Aorta (tissue), 5 donors: Measurements from ENCODE around the gene SHISAL1. TPM values are rescaled to one million over a fixed set of nuclear protein-coding genes. Genes with fewer than 3 reads are reported as not detected.
A peak's percentile ranks its signal among the peaks of the same experiment; 100 is the strongest.

ENCODE experiments used
- ATAC-seq: fragments of 200-7000 bp; cut with Tn5 transposase; one replicate; pipeline ENCODE4 v1.9.1; 2022; ENCODE audit warnings: moderate library complexity; ENCODE audit not compliant: low FRiP score
- DNase-seq, 2 donors: peaks; one replicate each; pipeline ENCODE4 v3.0.0-alpha.2; 2020
- H3K27ac ChIP-seq, 2 donors: one replicate each; pipeline ENCODE4 v1.5.1; 2013; ENCODE audit warnings: low read length in 2 of 2, mild to moderate bottlenecking in 2 of 2, moderate library complexity in 2 of 2, control low read depth in 1 of 2, inconsistent platforms in 1 of 2, low read depth in 1 of 2
- H3K27me3 ChIP-seq, 2 donors: one replicate each; pipeline ENCODE4 v1.6.1; 2013; ENCODE audit warnings: control low read depth in 1 of 2, low read length in 1 of 2, mild to moderate bottlenecking in 1 of 2, moderate library complexity in 1 of 2; ENCODE audit not compliant: insufficient read depth in 2 of 2, control insufficient read depth in 1 of 2
- H3K36me3 ChIP-seq, 2 donors: one replicate each; pipeline ENCODE4 v1.6.1; 2013; ENCODE audit warnings: control low read depth in 1 of 2, low read length in 1 of 2, mild to moderate bottlenecking in 1 of 2; ENCODE audit not compliant: insufficient read depth in 2 of 2, control insufficient read depth in 1 of 2
- H3K4me1 ChIP-seq, 2 donors: one replicate each; pipeline ENCODE4 v1.6.1; 2013; ENCODE audit warnings: low read length in 2 of 2, control low read depth in 1 of 2, mild to moderate bottlenecking in 1 of 2, moderate library complexity in 1 of 2; ENCODE audit not compliant: insufficient read depth in 2 of 2, control insufficient read depth in 1 of 2
- H3K4me3 ChIP-seq, 2 donors: one replicate each; pipeline ENCODE4 v1.5.1; 2013; ENCODE audit warnings: low read length in 2 of 2, control low read depth in 1 of 2, mild to moderate bottlenecking in 1 of 2
- H3K9me3 ChIP-seq: one replicate; pipeline ENCODE4 v1.6.1; 2013; ENCODE audit warnings: mild to moderate bottlenecking, low read length; ENCODE audit not compliant: control insufficient read depth
- WGBS, 2 donors: extraction: QIAGEN DNeasy Blood & Tissue Kit; methylation state at CpG; one replicate each; pipeline ENCODE4 v1.1.7; 2013; 5-methylcytosine and 5-hydroxymethylcytosine counted together
- intact Hi-C, 2 donors: fragments of 100-400 bp; cut with DNase I; formaldehyde crosslinking; loops; one replicate each; pipeline versions ENCODE4 v1.14.2 to v1.15.0; 2022
- polyA plus RNA-seq, 2 donors: library from polyadenylated mRNA; stranded (reverse); fragments of 200-250 nt; gene quantifications; one replicate each; pipeline ENCODE4 v1.2.3, GENCODE V29; 2013
- total RNA-seq, 2 donors: library from RNA; stranded (reverse); fragmentation: NEBNext Ultra II Directional; extraction: Animal tissue kit (Norgen Biotek cat#: 25700); gene quantifications; one replicate each; pipeline ENCODE4 v1.2.1, GENCODE V29; 2021
- donor health status: healthy with polysubstance abuse.
- donor health status: Bipolar disorder and iron deficiency.
- donor health status: DM: no; HTN: no; CAD: no.
- donor health status: DM: no; HTN: no; CAD: no.
- donor health status: DM: yes; HTN: yes; CAD: no.

Gene SHISAL1
- total and polyA plus RNA-seq, 4 donors: 0.25 to 3.5 (median 1.7) TPM

GRCh38 chr22:44338906-44339305, 26.2 kb upstream of the SHISAL1 start:
- no peak overlapping the region for H3K27ac ChIP-seq
- DNase-seq (no peak), ATAC-seq (no peak)
- H3K27me3 ChIP-seq: no peaks in the 10 kb centered on the region
- H3K4me1 ChIP-seq: no peaks in the 10 kb centered on the region
- 92 to 100% methylated on average over 2 of the region's 2 CpGs for WGBS, 2 donors
- intact Hi-C loops: no loop called here
- no peaks in the 10 kb centered on the region for H3K36me3 ChIP-seq
- H3K9me3 ChIP-seq: no peaks in the 10 kb centered on the region
- no peak overlapping the region for H3K4me3 ChIP-seq

DNA sequence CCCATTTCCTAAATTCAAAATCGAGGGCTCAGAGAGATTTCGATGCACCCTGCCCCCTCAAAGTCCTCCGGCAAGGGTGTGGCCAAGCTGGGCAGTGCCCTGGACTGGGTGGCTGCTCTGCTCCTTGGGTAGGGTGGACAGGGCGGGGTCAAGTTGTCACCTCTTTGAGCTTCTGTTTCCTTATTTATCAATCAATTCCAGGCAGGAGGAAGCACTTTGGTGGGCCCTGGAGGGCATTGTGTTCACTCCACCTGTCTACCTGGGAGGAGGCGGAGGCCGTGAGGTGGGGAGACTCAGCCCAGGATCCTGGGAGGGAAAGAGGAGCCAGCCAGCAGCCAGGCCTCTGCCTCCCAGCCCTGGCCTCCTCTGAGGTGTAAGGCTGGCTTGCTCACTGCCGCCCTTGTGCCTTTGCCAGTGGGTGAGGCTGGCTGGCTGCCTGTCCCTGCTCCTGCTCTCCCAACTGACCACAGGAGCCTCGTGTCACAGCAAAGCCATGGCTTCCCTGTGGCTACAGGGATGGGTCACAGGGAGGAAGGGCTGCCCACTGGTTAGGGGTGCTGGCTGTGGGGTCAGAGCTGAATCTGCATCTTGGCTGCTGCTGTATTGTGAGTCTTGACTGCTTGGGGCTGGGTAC, 25.5 kb upstream of the SHISAL1 start:
- intact Hi-C loops: no loop called here
- H3K27me3 ChIP-seq: no peaks in the 10 kb centered on the region
- no peak overlapping the region for H3K27ac ChIP-seq
- 54 to 65% methylated on average over 8 of the region's 8 CpGs for WGBS, 2 donors
- no peaks in the 10 kb centered on the region for H3K36me3 ChIP-seq
- no peak overlapping the region for H3K4me3 ChIP-seq
- DNase-seq (peak in 1 of 2 donors; percentile 63), ATAC-seq (no peak)
- no peaks in the 10 kb centered on the region for H3K9me3 ChIP-seq
- no peaks in the 10 kb centered on the region for H3K4me1 ChIP-seq

DNA sequence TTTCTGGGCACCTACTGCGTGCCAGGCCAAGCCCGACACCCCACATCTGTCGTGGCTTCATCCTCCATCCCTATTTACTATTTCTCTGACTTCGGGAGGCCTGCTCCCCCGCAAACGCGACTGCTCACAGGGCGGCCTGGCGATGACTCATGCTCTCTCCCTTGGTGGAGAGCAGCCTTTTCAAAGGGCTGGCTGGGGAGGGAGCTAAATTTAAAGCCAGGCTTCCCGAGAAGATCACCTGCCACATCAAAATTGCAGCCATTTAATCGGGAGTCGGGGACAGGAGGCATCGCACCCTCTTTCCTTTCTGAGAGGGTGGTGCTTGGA, 24.9 kb upstream of the SHISAL1 start:
- no peak for ATAC-seq
- DNase-seq: peak; percentile 72 to 84
- Histone ChIP-seq H3K27me3 (no peaks in the 10 kb centered on the region), H3K27ac (no peak overlapping the region), H3K4me3 (no peak overlapping the region), H3K36me3 (no peaks in the 10 kb centered on the region), H3K4me1 (no peaks in the 10 kb centered on the region), H3K9me3 (no peaks in the 10 kb centered on the region)
- intact Hi-C loops: no loop called here
- WGBS, 2 donors: 19% methylated on average over 13 of the region's 13 CpGs

DNA sequence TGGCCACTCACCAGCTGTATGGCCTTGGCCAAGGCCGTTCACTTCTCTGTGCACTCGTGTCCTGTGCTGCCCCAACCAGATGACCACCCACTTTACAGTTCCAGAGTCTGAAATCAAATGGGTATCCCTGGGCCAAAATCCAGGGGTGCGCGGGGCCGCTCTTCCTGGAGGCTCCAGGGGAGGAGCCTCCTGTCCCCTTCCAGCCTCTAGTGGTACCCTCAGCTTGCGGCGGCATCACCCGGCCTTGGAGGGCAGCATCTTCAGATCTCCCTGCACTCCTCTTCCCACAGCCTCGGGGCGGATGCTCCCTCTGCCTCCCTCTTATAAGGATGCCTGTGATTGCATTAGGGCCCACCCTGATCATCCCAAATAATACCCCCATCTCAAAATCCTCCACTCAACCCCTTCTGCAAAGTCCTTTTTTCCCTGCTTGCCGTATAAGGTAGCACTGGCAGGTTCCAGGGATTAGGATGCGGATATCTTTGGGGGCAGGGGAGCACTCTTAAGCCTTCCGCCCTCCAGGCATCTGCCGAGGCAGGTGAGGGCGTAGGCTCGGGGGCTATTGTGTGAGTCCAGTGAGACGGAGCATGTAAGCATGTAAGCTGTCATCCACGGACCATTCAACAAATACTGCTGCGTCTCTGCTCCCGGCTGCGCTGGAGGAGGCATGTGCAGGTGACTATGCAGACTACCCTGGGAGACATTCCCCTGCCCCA, 24.4 kb upstream of the SHISAL1 start:
- DNase-seq: no peak
- 72 to 81% methylated on average over 21 of the region's 21 CpGs for WGBS, 2 donors
- no peak for ATAC-seq
- no peak overlapping the region for H3K4me3 ChIP-seq
- H3K27me3 ChIP-seq: no peaks in the 10 kb centered on the region
- intact Hi-C loops: no loop called here
- no peaks in the 10 kb centered on the region for H3K36me3 ChIP-seq
- H3K27ac ChIP-seq: no peak overlapping the region
- H3K4me1 ChIP-seq: no peaks in the 10 kb centered on the region
- no peaks in the 10 kb centered on the region for H3K9me3 ChIP-seq

DNA sequence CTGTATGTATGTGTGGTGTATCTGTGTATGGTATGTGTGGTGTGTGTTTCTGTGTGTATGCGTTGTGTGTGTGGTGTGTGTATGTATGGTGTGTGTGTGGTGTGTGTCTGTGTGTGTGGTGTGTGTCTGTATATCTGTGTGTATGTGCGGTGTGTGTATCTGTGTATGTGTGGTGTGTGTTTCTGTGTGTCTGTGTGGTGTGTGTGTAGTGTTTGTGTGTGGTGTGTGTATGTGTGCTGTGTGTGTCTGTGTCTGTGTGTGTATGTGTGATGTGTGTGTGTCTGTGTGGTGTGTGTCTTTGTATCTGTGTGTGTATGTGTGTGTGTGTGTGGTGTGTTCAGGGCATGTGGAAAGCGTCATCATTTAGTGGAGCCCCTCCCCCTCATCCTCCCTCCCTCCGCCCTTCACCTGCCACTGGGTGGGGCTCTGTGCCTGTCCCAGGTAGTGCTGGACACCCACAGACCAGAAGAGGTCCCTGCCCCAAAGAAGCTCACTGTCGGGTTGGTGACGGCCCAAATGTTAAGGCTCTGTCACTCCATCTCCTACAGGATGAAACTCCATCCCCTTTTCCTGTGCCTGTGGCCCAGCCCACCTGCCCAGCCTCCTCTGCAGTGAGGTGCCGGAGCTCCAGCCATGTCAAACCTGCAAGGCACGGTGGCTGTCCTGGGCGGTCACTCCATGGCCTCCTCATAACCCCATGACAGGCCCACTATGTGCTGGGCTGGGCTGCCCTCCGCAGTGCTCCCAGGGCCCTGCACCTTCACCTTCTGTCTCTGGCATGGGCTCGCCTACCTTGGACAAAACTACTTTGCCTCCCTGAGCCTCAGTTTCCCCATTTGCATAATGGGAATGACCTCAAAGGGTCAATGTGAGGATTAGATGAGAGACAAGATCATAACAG, 23.4 kb upstream of the SHISAL1 start:
- H3K27ac ChIP-seq: no peak overlapping the region
- ATAC-seq: no peak
- 76 to 89% methylated on average over 11 of the region's 11 CpGs for WGBS, 2 donors

DNA sequence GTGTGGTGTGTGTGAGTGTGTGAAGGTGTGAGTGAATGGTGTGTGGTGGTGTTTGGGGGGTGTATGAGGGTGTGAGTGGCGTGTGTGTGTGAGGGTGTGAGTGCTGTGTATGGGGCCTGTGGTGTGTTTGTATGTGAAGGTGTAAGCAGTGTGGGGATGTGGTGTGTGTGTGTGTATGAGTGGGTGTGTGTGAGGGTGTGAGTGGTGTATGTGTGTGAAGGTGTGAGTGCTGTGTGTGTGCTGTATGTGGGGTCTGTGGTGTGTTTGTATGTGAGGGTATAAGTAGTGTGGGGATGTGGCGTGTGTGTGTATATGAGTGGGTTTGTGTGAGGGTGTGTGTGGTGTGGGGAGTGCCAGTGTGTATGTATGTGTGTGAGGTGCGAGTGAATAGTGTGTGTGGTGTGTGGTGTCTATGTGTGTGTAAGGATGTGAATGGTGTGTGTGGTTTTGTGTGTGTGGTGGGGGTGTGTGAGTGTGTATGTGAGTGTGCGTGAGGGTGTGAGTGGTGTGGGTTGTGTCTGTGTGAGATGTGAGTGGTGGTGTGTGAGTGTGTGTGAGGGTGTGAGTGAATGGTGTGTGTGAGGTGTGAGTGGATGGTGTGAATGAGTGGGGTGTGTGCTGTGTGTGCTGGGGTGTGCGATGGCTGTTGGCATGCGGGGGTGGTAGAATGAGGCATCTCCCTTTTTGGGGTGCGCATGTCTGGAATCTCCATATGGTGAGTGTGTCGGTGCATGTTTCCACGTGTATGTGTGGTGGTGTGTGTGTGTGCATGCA, 22.5 kb upstream of the SHISAL1 start:
- no peaks in the 10 kb centered on the region for H3K36me3 ChIP-seq
- intact Hi-C loops: no loop called here

More for the DNA sequence above, 23.4 kb upstream of the SHISAL1 start:
- H3K4me1 ChIP-seq: no peaks in the 10 kb centered on the region
- DNase-seq: no peak
- H3K9me3 ChIP-seq: no peaks in the 10 kb centered on the region
- no peaks in the 10 kb centered on the region for H3K27me3 ChIP-seq
- H3K4me3 ChIP-seq: no peak overlapping the region
- no peaks in the 10 kb centered on the region for H3K36me3 ChIP-seq
- intact Hi-C loops: no loop called here

DNA sequence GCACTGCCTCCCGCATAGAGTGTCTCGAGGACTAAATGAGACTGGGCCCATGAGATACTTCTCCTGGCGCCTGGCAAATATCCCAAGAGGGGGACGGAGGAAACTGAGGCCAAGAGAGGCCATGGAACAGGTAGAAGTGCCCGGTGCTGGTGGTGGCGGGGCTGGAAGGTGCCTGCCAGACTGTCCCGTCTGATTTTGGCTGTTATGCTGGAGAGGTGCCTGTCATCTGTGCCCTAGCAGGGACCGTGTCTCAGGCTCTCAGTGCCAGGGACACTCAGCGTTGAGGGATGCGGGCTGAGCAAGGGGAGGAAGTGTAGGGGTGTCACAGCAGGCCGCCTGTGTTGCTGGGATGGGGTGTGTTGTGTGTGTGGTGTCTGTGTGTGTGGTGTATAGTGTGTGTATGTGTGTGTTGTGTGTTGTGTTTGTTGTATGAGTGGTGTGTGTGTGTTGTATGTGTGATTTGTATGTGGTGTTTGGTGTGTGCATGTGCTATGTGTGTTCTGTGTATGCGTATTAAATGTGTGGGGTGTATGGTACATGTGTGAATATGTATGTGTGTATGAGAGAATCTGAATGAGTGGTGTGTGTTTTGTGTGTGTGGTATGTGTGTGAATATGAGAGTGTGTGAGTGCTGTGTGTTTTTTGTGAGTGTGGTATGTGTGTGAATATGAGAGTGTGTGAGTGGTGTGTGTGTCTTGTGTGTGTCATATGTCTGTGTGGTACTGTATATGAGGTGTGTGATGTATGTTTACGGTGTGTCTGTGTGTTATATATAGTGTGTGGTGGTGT, 21.3 kb upstream of the SHISAL1 start:
- H3K4me3 ChIP-seq: no peak overlapping the region
- intact Hi-C loops: no loop called here
- ATAC-seq: no peak
- no peaks in the 10 kb centered on the region for H3K9me3 ChIP-seq
- no peaks in the 10 kb centered on the region for H3K4me1 ChIP-seq
- H3K27ac ChIP-seq: no peak overlapping the region
- no peaks in the 10 kb centered on the region for H3K27me3 ChIP-seq
- DNase-seq: no peak
- WGBS, 2 donors: 77 to 82% methylated on average over 13 of the region's 13 CpGs
- no peaks in the 10 kb centered on the region for H3K36me3 ChIP-seq

More for the DNA sequence above, 22.5 kb upstream of the SHISAL1 start:
- Histone ChIP-seq H3K27me3 (no peaks in the 10 kb centered on the region), H3K9me3 (no peaks in the 10 kb centered on the region), H3K27ac (no peak overlapping the region), H3K4me3 (no peak overlapping the region), H3K4me1 (no peaks in the 10 kb centered on the region)
- ATAC-seq (no peak), DNase-seq (no peak)
- 95 to 96% methylated on average over 9 of the region's 9 CpGs for WGBS, 2 donors

DNA sequence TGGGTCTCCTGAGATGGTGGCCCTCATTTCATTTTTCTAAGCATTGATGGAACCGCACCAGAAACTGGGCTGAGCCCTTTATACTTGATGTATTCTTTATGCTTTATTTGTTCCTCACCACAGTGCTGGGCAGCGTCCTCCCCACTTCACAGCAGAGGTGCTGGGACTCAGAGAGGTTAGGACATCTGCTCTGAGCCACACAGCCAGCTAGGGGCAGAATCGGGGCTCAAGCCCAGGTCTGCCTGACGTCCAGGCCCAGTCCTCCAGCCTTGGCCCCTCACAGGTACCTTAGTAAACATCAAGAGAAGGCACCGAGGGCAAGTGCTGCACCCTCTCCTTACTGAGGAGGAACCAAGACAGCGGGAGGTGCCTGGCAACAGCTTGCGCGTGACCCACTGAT, 20.2 kb upstream of the SHISAL1 start:
- no peaks in the 10 kb centered on the region for H3K4me1 ChIP-seq
- no peak overlapping the region for H3K4me3 ChIP-seq
- no peaks in the 10 kb centered on the region for H3K27me3 ChIP-seq
- intact Hi-C loops: no loop called here
- H3K9me3 ChIP-seq: no peaks in the 10 kb centered on the region
- no peak for ATAC-seq
- no peaks in the 10 kb centered on the region for H3K36me3 ChIP-seq
- DNase-seq: no peak
- no peak overlapping the region for H3K27ac ChIP-seq
- 88 to 89% methylated on average over 8 of the region's 8 CpGs for WGBS, 2 donors
